Measurements from ENCODE around the gene STIM1. TPM values are rescaled to one million over a fixed set of nuclear protein-coding genes. Genes with fewer than 3 reads are reported as not detected.
A peak's percentile ranks its signal among the peaks of the same experiment; 100 is the strongest.
"Not testable (repeated sequence)": the region's sequence is repeated elsewhere in the genome, so short reads cannot be mapped to it uniquely, and the experiment has no call there.

The STIM1 gene
- total RNA-seq, 1 donor from 2014 or later: 82.6 TPM

- peak; percentile 54 for DNase-seq (ENCODE audit: low read depth)
Observed at GRCh38 chr11:4026389-4026788, 170.9 kb downstream of the STIM1 start.

DNA sequence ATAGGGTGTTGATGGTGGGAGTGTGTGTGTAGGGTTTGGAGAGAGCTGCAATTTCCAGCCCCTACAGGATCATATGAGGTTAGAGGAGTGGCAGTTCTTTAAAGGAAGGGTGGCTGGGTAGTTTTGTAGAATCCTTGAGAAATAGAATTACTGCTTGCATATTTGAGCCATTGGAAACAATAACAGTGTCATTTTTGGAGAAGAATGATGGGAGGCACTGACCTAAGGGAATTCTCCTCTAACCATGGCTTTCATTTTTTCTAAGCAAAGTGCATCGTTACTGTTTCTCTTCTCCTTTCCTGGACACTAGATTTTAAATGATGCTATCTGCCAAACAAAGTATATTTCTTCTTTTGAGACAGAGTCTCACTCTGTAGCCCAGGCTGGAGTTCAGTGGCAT, 172.3 kb downstream of the STIM1 start:
- DNase-seq (ENCODE audit: low read depth): no peak

DNA sequence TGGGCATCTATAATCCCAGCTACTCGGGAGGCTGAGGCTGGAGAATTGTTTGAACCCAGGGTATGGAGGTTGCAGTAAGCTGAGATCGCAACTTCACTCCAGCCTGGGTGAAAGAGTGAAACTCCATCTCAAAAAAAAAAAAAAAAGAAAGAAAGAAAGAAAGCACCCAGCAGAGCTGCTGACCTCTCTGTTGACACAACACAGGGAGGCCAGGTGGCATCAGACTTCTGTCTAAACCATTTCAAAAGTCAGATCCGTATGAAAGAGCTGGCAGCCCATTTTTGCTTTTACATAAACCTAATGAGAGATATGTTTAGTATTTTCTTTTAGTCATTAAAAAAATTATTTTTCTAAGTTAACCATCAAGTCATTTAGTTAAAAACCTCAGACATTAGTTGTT, 174.7 kb downstream of the STIM1 start:
- no peak for DNase-seq (ENCODE audit: low read depth)

GRCh38 chr11:4032097-4032496, 176.6 kb downstream of the STIM1 start:
- no peak for DNase-seq (ENCODE audit: low read depth)

- DNase-seq (ENCODE audit: low read depth): no peak
Observed at GRCh38 chr11:4035985-4036384, 180.5 kb downstream of the STIM1 start.

- no peak for DNase-seq (ENCODE audit: low read depth)
Observed at GRCh38 chr11:4039011-4039410, 183.5 kb downstream of the STIM1 start.

DNA sequence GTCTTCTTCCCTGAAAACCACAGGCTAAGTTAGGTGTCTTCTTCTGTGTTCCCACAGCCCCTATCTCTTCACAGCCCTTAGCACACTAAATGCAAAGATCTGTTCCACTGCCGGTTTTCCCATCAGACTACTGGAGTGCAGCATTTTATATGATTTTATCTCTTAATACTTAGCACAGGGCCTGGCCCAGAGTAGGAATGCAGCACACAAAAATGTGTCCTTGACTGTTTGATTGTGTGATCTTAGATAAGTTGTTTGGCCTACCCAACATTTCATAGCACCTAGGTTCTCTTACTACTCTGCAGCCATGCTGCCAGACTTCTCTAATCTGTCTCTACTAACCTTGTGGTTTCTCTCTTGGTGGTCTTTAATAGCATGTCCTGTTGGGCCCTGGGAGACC, 185.0 kb downstream of the STIM1 start:
- no peak for DNase-seq (ENCODE audit: low read depth)

- DNase-seq (ENCODE audit: low read depth): no peak
Observed at GRCh38 chr11:4041731-4042391, 186.4 kb downstream of the STIM1 start.

GRCh38 chr11:4044976-4045646, 189.6 kb downstream of the STIM1 start:
- DNase-seq (ENCODE audit: low read depth): no peak

DNA sequence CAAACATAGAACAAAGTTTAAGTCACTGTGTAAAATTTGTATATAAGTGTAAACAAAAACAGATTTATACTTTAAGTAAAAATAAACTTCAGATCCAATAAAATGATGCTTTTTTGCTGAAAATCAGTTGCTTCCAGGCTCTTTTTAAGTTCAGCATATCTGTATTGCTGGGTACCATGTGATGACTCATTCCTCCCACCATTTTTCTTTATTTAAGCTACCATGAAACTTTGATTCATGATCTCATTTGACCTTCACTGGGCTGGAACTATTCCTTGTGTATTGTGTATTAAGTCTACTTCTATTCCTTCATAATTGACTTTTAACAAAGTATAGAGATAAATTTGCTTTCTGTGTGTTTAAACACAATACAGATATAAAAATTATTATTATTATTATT, 192.9 kb downstream of the STIM1 start:
- peak; percentile 45 for DNase-seq (ENCODE audit: low read depth)

DNA sequence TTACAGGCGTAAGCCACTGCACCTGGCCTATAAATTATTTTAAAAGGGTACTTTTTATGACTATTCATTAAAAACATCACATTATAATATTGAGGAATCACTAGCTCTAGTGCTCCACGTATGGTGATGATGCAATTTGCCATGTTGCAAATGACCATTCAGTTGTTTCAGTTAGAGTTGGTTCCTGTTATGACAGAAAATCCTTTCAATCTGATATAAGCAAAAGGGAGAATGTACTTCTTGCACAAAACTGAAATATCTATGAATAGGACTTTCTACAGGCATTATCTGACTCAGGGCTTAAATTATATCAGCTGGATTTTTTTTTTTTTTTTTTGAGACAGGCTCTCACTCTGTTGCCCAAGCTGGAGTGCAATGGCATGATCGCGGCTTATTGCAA, 193.5 kb downstream of the STIM1 start:
- DNase-seq (ENCODE audit: low read depth): no peak

DNA sequence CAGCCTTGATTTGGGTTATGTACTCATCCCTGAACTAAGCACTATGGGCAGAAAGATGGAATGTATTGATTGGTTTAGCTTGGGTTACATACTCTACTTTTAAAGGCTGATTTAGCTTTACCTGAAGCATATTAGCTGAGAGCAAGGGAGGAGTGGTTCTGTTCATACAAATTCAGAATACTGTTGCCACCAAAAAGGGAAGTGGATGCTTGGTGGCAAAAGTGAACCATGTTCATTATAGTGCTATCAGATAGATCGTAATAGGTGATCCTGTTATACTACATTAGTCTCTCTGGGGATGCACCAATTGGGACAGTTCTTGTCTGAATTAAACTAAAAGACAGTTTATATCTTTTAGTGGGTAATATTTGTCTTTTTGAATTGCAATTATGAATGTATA, 194.7 kb downstream of the STIM1 start:
- DNase-seq (ENCODE audit: low read depth): no peak

DNA sequence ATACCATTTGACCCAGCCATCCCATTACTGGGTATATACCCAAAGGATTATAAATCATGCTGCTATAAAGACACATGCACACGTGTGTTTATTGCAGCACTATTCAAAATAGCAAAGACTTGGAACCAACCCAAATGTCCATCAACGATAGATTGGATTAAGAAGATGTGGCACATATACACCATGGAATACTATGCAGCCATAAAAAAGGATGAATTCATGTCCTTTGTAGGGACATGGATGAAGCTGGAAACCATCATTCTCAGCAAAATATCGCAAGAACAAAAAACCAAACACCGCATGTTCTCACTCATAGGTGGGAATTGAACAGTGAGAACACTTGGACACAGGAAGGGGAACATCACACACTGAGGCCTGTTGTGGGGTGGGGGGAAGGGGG, 197.7 kb downstream of the STIM1 start:
- not testable (repeated sequence) for DNase-seq (ENCODE audit: low read depth)

GRCh38 chr11:4054643-4055042, 199.2 kb downstream of the STIM1 start:
- DNase-seq (ENCODE audit: low read depth): no peak

- DNase-seq (ENCODE audit: low read depth): no peak
Observed at GRCh38 chr11:4059424-4059823, 204.0 kb downstream of the STIM1 start.

DNA sequence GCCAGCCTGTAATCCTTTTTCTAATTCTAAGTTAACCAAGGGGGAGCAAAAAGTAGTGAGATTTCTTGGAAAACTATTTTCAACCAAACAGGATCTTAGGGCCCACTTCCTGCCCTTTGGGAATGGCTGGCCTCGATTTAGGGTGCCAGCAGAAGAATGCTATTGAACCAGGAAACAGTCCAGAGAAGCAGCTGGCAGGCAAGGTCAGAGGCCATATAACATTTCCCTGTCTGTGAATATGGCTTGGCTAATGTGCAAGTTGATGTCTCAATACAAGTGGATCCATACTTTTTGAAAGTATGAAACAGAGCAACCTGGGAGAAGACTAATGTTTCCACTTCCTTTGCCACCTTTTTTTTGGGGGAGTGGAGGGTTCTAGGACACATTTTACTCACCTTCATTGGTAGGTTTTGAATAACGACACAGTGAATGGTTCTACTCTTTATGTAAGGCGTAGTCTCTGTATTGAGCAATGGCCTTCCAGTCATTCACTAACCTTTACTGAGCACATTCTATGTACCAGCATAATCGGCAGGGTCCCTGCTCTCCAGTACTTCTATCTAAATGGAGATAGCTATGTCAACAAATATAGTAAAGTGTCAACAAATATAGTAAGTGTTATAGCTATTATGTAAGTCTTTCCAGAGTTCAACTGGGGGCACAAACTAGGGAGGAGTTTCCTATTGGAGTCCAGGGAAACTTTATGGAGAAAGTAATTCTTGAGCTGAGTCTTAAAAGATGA, 204.9 kb downstream of the STIM1 start:
- DNase-seq (ENCODE audit: low read depth): no peak

GRCh38 chr11:4061700-4062099, 206.2 kb downstream of the STIM1 start:
- DNase-seq (ENCODE audit: low read depth): no peak

DNA sequence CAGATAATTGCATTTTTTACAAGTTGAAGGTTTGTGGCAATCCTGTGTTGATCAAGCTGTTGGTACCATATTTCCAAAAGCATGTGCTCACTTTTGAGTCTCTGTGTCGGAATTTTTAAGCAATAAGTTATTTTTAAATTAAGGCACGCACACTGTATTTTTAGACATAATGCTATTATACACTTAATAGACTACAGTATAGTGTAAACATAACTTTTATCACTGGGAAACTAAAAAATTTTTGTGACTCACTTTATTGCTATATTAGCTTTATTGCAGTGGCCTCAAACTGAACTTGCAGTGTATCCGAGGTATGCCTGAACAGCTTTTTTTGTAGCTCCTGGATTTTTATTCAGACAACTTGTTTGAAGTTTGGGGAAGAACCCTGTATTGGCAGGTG, 207.9 kb downstream of the STIM1 start:
- no peak for DNase-seq (ENCODE audit: low read depth)

GRCh38 chr11:4064278-4064955, 209.0 kb downstream of the STIM1 start:
- no peak for DNase-seq (ENCODE audit: low read depth)

GRCh38 chr11:4065086-4065485, 209.6 kb downstream of the STIM1 start:
- no peak for DNase-seq (ENCODE audit: low read depth)

DNA sequence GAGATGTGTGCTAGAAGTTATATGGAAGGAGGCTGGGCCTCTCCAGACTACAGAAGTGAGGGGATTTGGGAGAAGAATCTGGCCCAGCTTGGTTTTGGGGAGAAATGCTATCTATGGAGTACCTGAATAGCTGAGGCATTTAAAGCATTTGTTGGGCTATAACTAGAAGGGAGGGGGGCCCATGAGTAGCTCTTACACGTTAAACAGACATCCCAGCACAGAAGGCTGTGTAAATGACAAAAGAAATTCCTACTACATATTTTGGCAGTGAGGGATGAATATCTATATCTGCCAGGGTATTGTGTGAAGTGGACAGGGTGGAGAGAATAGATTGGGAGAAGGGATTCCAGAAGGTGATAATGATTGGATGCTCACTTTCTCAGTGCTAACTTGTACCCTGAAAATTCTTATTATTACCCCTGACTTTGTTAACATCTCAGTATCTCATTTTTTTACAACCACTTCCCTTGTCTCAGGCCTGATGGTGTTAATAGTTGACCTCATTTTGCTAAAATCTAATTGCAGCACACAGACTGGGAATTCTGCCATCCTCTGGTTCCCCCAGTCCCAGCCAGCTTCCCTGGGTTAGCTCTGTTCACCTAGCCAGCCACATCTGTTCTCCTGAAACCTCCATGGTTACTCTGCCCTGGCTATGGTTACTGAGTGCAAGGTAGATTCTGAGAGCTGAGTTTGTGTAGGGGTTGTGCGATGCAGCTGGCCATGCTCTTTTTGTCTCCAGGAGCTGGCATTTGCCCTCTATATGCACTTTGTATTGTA, 210.3 kb downstream of the STIM1 start:
- no peak for DNase-seq (ENCODE audit: low read depth)

- DNase-seq (ENCODE audit: low read depth): no peak
Observed at GRCh38 chr11:4066910-4067309, 211.4 kb downstream of the STIM1 start.
